Glutamatergic neuron (in vitro differentiated cells): ENCODE data around the gene AP3B2. TPM values are rescaled to one million over a fixed set of nuclear protein-coding genes. Genes with fewer than 3 reads are reported as not detected.

Experiments
- DNase-seq: peaks from one replicate; pipeline ENCODE4 v3.0.0; 2022
- H3K27ac Mint-ChIP-seq: one replicate; pipeline ENCODE4 v1.8.0; 2020; ENCODE audit warnings: mild to moderate bottlenecking, mixed read lengths, inconsistent platforms; ENCODE audit not compliant: unreplicated experiment
- H3K27me3 Mint-ChIP-seq: one replicate; pipeline ENCODE4 v1.8.0; 2020; ENCODE audit warnings: mild to moderate bottlenecking, moderate library complexity, mixed read lengths, inconsistent platforms; ENCODE audit not compliant: unreplicated experiment
- H3K36me3 Mint-ChIP-seq: one replicate; pipeline ENCODE4 v1.8.0; 2020; ENCODE audit warnings: mild to moderate bottlenecking, mixed read lengths, inconsistent platforms; ENCODE audit not compliant: unreplicated experiment
- H3K4me1 Mint-ChIP-seq: one replicate; pipeline ENCODE4 v1.8.0; 2020; ENCODE audit warnings: mild to moderate bottlenecking, low read depth, mixed read lengths, inconsistent platforms; ENCODE audit not compliant: unreplicated experiment
- H3K4me3 Mint-ChIP-seq: one replicate; pipeline ENCODE4 v1.8.0; 2020; ENCODE audit warnings: mild to moderate bottlenecking, mixed read lengths, inconsistent platforms; ENCODE audit not compliant: unreplicated experiment
- H3K9me3 Mint-ChIP-seq: one replicate; pipeline ENCODE4 v1.8.0; 2020; ENCODE audit warnings: mild to moderate bottlenecking, moderate library complexity, mixed read lengths, inconsistent platforms; ENCODE audit not compliant: unreplicated experiment
- total RNA-seq: library from RNA; stranded (reverse); fragmentation: NEBNext Ultra II Directional; extraction: Animal tissue kit (Norgen Biotek cat#: 25700); gene quantifications from one replicate; pipeline ENCODE4 v1.2.1, GENCODE V29; 2021; ENCODE audit not compliant: unreplicated experiment
- TF ChIP-seq, protein P1 (sequence below): fragments of 200-600 bp; sonication (generic); IDR thresholded peaks from one replicate; pipeline ENCODE4 v1.5.0; 2021; ENCODE audit not compliant: partially characterized antibody, unreplicated experiment

The AP3B2 gene
- total RNA-seq, 1 donor from 2014 or later: 218 TPM

DNA sequence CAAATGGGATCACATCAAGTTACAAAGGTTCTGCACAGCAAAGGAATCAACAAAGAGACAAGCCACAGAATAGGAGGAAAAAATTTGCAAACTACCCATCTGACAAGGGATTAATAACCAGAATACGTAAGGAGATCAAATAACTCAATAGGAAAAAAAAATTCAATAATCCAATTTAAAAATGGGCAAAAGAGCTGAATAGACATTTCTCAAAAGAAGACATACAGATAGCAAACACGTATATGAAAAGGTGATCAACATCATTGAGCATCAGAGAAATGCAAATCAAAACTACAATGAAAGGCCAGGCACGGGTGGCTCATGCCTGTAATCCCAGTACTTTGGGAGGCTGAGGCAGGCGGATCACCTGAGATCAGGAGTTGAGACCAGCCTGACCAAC, 39.0 kb downstream of the AP3B2 start:
- TF ChIP-seq, protein P1, sequence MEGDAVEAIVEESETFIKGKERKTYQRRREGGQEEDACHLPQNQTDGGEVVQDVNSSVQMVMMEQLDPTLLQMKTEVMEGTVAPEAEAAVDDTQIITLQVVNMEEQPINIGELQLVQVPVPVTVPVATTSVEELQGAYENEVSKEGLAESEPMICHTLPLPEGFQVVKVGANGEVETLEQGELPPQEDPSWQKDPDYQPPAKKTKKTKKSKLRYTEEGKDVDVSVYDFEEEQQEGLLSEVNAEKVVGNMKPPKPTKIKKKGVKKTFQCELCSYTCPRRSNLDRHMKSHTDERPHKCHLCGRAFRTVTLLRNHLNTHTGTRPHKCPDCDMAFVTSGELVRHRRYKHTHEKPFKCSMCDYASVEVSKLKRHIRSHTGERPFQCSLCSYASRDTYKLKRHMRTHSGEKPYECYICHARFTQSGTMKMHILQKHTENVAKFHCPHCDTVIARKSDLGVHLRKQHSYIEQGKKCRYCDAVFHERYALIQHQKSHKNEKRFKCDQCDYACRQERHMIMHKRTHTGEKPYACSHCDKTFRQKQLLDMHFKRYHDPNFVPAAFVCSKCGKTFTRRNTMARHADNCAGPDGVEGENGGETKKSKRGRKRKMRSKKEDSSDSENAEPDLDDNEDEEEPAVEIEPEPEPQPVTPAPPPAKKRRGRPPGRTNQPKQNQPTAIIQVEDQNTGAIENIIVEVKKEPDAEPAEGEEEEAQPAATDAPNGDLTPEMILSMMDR: no peak
- H3K27me3 Mint-ChIP-seq: peaks cover 2% of the 10 kb centered on the region
- peaks cover 16% of the 10 kb centered on the region for H3K36me3 Mint-ChIP-seq
- no peak for DNase-seq
- peaks cover 4% of the 10 kb centered on the region for H3K9me3 Mint-ChIP-seq
- H3K4me1 Mint-ChIP-seq: no peaks in the 10 kb centered on the region
- H3K27ac Mint-ChIP-seq: no peak overlapping the region
- H3K4me3 Mint-ChIP-seq: no peak overlapping the region

DNA sequence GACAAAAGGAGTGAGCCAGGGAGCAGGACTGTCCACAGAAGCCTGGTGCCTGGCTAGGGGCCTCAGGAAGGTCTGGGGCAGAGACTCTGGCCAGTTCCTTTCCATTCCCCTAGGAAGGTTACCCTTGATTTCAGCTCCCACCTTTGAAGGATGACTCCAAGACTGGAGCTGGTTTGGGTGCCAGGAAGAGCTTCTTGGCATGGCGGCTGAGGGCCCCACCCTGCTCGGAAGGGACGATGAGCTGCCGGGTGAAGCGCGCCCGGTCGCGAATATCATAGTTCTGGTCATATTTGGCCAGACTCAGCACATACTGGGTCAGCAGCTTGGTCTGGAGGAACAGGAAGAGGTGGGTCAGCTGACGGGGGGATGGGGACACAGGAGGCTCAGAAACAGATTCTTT, 43.1 kb downstream of the AP3B2 start:
- Mint-ChIP-seq H3K9me3 (peaks cover 6% of the 10 kb centered on the region), H3K4me3 (no peak overlapping the region), H3K36me3 (peaks cover 20% of the 10 kb centered on the region), H3K27ac (no peak overlapping the region), H3K27me3 (peaks cover 10% of the 10 kb centered on the region), H3K4me1 (no peaks in the 10 kb centered on the region)
- TF ChIP-seq, protein P1: no peak
- no peak for DNase-seq

DNA sequence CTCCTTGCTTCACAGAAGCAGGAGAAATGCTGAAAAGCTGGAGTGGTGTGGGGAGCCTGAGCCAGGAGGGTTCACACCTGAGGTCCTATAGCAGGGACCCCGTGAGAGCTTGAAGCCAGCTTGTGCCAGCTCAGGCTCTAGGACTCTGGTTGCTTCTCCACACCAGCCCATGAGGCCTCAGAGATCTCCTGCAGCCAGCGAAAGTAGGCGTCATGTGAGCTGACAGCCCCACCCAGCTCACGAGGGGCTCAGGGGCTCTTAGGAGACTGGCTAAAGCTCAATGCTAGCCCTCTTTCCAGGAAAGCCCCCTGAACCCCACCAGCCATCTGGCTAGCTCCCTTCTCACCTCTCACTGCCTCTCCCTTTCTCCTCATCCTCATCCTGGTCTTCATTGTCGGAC, 45.7 kb downstream of the AP3B2 start:
- H3K4me3 Mint-ChIP-seq: no peak overlapping the region
- H3K9me3 Mint-ChIP-seq: peaks cover 5% of the 10 kb centered on the region
- H3K4me1 Mint-ChIP-seq: peaks cover 3% of the 10 kb centered on the region
- H3K27ac Mint-ChIP-seq: no peak overlapping the region
- no peak for DNase-seq
- H3K36me3 Mint-ChIP-seq: peaks cover 30% of the 10 kb centered on the region
- TF ChIP-seq, protein P1: no peak
- H3K27me3 Mint-ChIP-seq: peaks cover 15% of the 10 kb centered on the region

GRCh38 chr15:82663186-82663600, 46.5 kb downstream of the AP3B2 start:
- no peak overlapping the region for H3K4me3 Mint-ChIP-seq
- TF ChIP-seq, protein P1: no peak
- no peak for DNase-seq
- H3K4me1 Mint-ChIP-seq: peaks cover 3% of the 10 kb centered on the region
- H3K27ac Mint-ChIP-seq: no peak overlapping the region
- peaks cover 23% of the 10 kb centered on the region for H3K36me3 Mint-ChIP-seq
- H3K27me3 Mint-ChIP-seq: peaks cover 16% of the 10 kb centered on the region
- peaks cover 5% of the 10 kb centered on the region for H3K9me3 Mint-ChIP-seq

GRCh38 chr15:82662641-82663040, 47.0 kb downstream of the AP3B2 start:
- Mint-ChIP-seq H3K27ac (no peak overlapping the region), H3K27me3 (peaks cover 16% of the 10 kb centered on the region), H3K4me1 (peaks cover 3% of the 10 kb centered on the region), H3K36me3 (peaks cover 22% of the 10 kb centered on the region), H3K4me3 (no peak overlapping the region), H3K9me3 (peaks cover 5% of the 10 kb centered on the region)
- TF ChIP-seq, protein P1: no peak
- DNase-seq: no peak
